Panc1 (cell line): ENCODE results near the gene GANAB. TPM values are rescaled to one million over a fixed set of nuclear protein-coding genes. Genes with fewer than 3 reads are reported as not detected.

Experiments
- ATAC-seq: fragments of 200-7000 bp; cut with Tn5 transposase; 2 replicates; pipeline ENCODE4 v1.9.1; 2020; ENCODE audit warnings: mild to moderate bottlenecking, moderate library complexity
- BruUV-seq: library from RNA; stranded (reverse); fragments of 400-500 nt; replicated peaks from 2 replicates; lab custom pipeline; 2021; lab: Mats Ljungman, UMichigan
- CTCF ChIA-PET: fragments of 300-600 bp; sonication (Branson Sonifier 250); formaldehyde crosslinking; loops from one replicate; lab custom pipeline; 2022; ENCODE audit warnings: antibody characterized with exemption; lab: Charles Lee
- POLR2A ChIA-PET: fragments of 300-600 bp; sonication (Branson Sonifier 250); formaldehyde crosslinking; loops from one replicate; lab custom pipeline; 2022; ENCODE audit warnings: antibody characterized with exemption; lab: Charles Lee
- DNase-seq: peaks from one replicate; pipeline ENCODE4 v3.0.0-alpha.2; 2010; ENCODE audit warnings: low read depth, low spot score
- H3K27ac ChIP-seq: 2 replicates; pipeline ENCODE4 v1.5.1; 2011; ENCODE audit warnings: mild to moderate bottlenecking, low read length, inconsistent platforms
- H3K27me3 ChIP-seq: fragments of 200-500 bp; sonication (Bioruptor generic); 2 replicates; pipeline ENCODE4 v1.6.0; 2014; ENCODE audit warnings: low read length, inconsistent platforms; ENCODE audit not compliant: control insufficient read depth, insufficient read depth
- H3K36me3 ChIP-seq: fragments of 200-500 bp; sonication (Bioruptor generic); 2 replicates; pipeline ENCODE4 v1.5.1; 2014; ENCODE audit warnings: inconsistent platforms, mild to moderate bottlenecking, low read length, moderate library complexity; ENCODE audit not compliant: control insufficient read depth, insufficient read depth
- H3K4me1 ChIP-seq: 2 replicates; pipeline ENCODE4 v1.5.1; 2011; ENCODE audit warnings: inconsistent platforms, mild to moderate bottlenecking, low read length, moderate library complexity; ENCODE audit not compliant: control insufficient read depth, insufficient read depth
- H3K4me3 ChIP-seq, 2 experiments: 2 replicates each; pipeline ENCODE4 v1.5.1; 2011 to 2012; ENCODE audit warnings: low read depth in 2 of 2, low read length in 2 of 2, mild to moderate bottlenecking in 2 of 2, inconsistent platforms in 1 of 2, moderate library complexity in 1 of 2
- H3K9me3 ChIP-seq: fragments of 200-500 bp; sonication (Bioruptor generic); 2 replicates; pipeline ENCODE4 v1.5.1; 2014; ENCODE audit warnings: low read depth, mild to moderate bottlenecking, inconsistent platforms, low read length, moderate library complexity; ENCODE audit not compliant: control insufficient read depth, insufficient read depth
- CTCF ChIP-seq: fragments of 450-650 bp; IDR thresholded peaks from 2 replicates; pipeline ENCODE4 v1.5.1; 2017; ENCODE audit warnings: mild to moderate bottlenecking
- POLR2AphosphoS5 ChIP-seq: IDR thresholded peaks from 2 replicates; pipeline ENCODE4 v1.6.1; 2012; ENCODE audit warnings: mild to moderate bottlenecking, low read depth, low read length, moderate library complexity
- REST ChIP-seq, 2 experiments: IDR thresholded peaks; 2 replicates each; pipeline ENCODE4 v1.6.1; 2011 to 2012; ENCODE audit warnings: low read depth in 2 of 2, control low read depth in 1 of 2, low read length in 1 of 2, mild to moderate bottlenecking in 1 of 2, moderate library complexity in 1 of 2; ENCODE audit not compliant: insufficient read depth in 1 of 2
- SIN3A ChIP-seq: IDR thresholded peaks from 2 replicates; pipeline ENCODE4 v1.6.1; 2012; ENCODE audit warnings: low read depth, mild to moderate bottlenecking, low read length, moderate library complexity, borderline replicate concordance; ENCODE audit not compliant: insufficient read depth
- TCF7L2 ChIP-seq: IDR thresholded peaks from 2 replicates; pipeline ENCODE4 v1.6.1; 2011; ENCODE audit warnings: mild to moderate bottlenecking, low read depth, low read length, inconsistent platforms
- in situ Hi-C: cut with HindIII; loops from 2 replicates; pipeline ENCODE4 v1.10.0; 2016; ENCODE audit warnings: low sequenced_read_pairs, low pct_unique_long_range_greater_than_20kb
- intact Hi-C: fragments of 100-400 bp; cut with micrococcal nuclease; formaldehyde crosslinking; loops from one replicate; pipeline ENCODE4 v1.10.0; 2022; ENCODE audit not compliant: unreplicated experiment
- total RNA-seq: library from RNA; stranded (reverse); gene quantifications from one replicate; pipeline ENCODE4 v1.2.1, GENCODE V29; 2021; ENCODE audit not compliant: unreplicated experiment

GANAB gene
- total RNA-seq, 1 experiment from 2014 or later: 415 TPM

- no peak for TF ChIP-seq CTCF
- TF ChIP-seq REST (IDR thresholded peaks at IDR 0.05; ENCODE audit: insufficient read depth in 1 of 2, low read depth in 2 of 2, low read length in 1 of 2): no peak
- POLR2A ChIA-PET: no interaction called here
- in situ Hi-C loops (no loop called here), intact Hi-C loops (no loop called here)
- H3K4me3 ChIP-seq: no peak overlapping the region
- no peak overlapping the region for H3K27ac ChIP-seq
- no TSS peak for BruUV-seq
- CTCF ChIA-PET: no interaction called here
- H3K4me1 ChIP-seq: peaks cover 26% of the 10 kb centered on the region
- no peaks in the 10 kb centered on the region for H3K27me3 ChIP-seq
- H3K9me3 ChIP-seq: no peaks in the 10 kb centered on the region
- no peak for DNase-seq
- peaks cover 17% of the 10 kb centered on the region for H3K36me3 ChIP-seq
- ATAC-seq: no peak
These were observed 43.4 kb downstream of the GANAB start for GRCh38 chr11:62603072-62603408.

GRCh38 chr11:62602141-62603071 is 44.0 kb downstream of the GANAB start:
- peaks cover 20% of the 10 kb centered on the region for H3K36me3 ChIP-seq

GRCh38 chr11:62601372-62602140 is 44.9 kb downstream of the GANAB start, which contains the start of gene MTA2:
Gene MTA2 (minus strand): TSS chr11:62601865. CDS start chr11:62601450, 415 bp downstream.
- Histone ChIP-seq H3K36me3 (peaks cover 20% of the 10 kb centered on the region), H3K4me3 (peak within 1 kb of the TSS; percentile 70 to 76), H3K4me1 (peaks cover 26% of the 10 kb centered on the region), H3K27me3 (no peaks in the 10 kb centered on the region), H3K9me3 (no peaks in the 10 kb centered on the region), H3K27ac (peak within 1 kb of the TSS; percentile 98)
- ChIA-PET POLR2A (interaction anchor here (0.6 to 1.9 kb wide), 4 partner anchors 10 to 430 kb away, joined by 3 to 11 read pairs (median 5); partner anchors contain the start of gene TUT1), CTCF (interaction anchor here (1.3 kb wide), 1 partner anchor 10 kb away, joined by 5 read pairs; no protein-coding TSS in a partner anchor)
- in situ Hi-C loops (no loop called here), intact Hi-C loops (no loop called here)
- TF ChIP-seq CTCF (no peak), SIN3A (peak; percentile 69; the same call in 1 of the 2 replicates), TCF7L2 (no peak), REST (IDR thresholded peaks at IDR 0.05; ENCODE audit: insufficient read depth in 1 of 2, low read depth in 2 of 2, low read length in 1 of 2) (no peak), POLR2AphosphoS5 (peak; percentile 89)
- DNase-seq (peak; percentile 84), ATAC-seq (peak; percentile 94)
- BruUV-seq: no TSS peak

More at GRCh38 chr11:62602141-62603071, 44.0 kb downstream of the GANAB start:
- POLR2A ChIA-PET: interaction anchor here (0.7 to 1.9 kb wide), 2 partner anchors 11 to 184 kb away, joined by 3 to 7 read pairs; partner anchors contain the start of gene TUT1
- in situ Hi-C loops (no loop called here), intact Hi-C loops (no loop called here)
- ATAC-seq: peak; percentile 19
- Histone ChIP-seq H3K4me3 (peak overlapping the region; percentile 70 to 76), H3K27ac (peak overlapping the region; percentile 79; the same call in 1 of the 2 replicates), H3K27me3 (no peaks in the 10 kb centered on the region), H3K9me3 (no peaks in the 10 kb centered on the region), H3K4me1 (peaks cover 26% of the 10 kb centered on the region)
- no TSS peak for BruUV-seq
- no peak for DNase-seq
- TF ChIP-seq TCF7L2 (no peak), POLR2AphosphoS5 (no peak)
- CTCF ChIA-PET: interaction anchor here (1.3 kb wide), 1 partner anchor 9 kb away, joined by 5 read pairs; no protein-coding TSS in a partner anchor
